Pancreas (tissue), 10 donors: ENCODE data around the gene AOC3. TPM values are rescaled to one million over a fixed set of nuclear protein-coding genes. Genes with fewer than 3 reads are reported as not detected.
A peak's percentile ranks its signal among the peaks of the same experiment; 100 is the strongest.

ENCODE experiments used
- ATAC-seq, 4 donors: fragments of 200-7000 bp; cut with Tn5 transposase; one replicate each; pipeline versions ENCODE4 v1.8.0 to v1.9.1; 2020; ENCODE audit warnings: mild to moderate bottlenecking in 4 of 4, moderate library complexity in 4 of 4
- DNase-seq, 6 donors: peaks; one replicate each; pipeline ENCODE4 v3.0.0-alpha.2; 2020
- FAIRE-seq: peaks from 2 replicates; lab custom pipeline; 2012; peaks lifted over from hg19 to GRCh38; lab: Jason Lieb, UNC
- H3K27ac ChIP-seq, 4 donors: fragments of 200-600 bp; sonication (generic); 1 replicate in 3 of 4; 2 replicates in 1 of 4; pipeline versions ENCODE4 v1.5.0 to v1.8.0; 2020
- H3K27me3 ChIP-seq, 4 donors: fragments of 200-600 bp; one replicate each; pipeline ENCODE4 v1.8.0; 2021
- H3K36me3 ChIP-seq, 3 donors: fragments of 200-600 bp; sonication (generic) in 1 of 3; one replicate each; pipeline versions ENCODE4 v1.5.0 to v1.8.0; 2020 to 2021
- H3K4me1 ChIP-seq, 3 donors: fragments of 200-600 bp; one replicate each; pipeline ENCODE4 v1.8.0; 2021
- H3K4me3 ChIP-seq, 4 donors: fragments of 200-600 bp; sonication (generic) in 2 of 4; one replicate each; pipeline versions ENCODE4 v1.5.0 to v1.8.0; 2020 to 2021
- H3K9me3 ChIP-seq, 4 donors: fragments of 200-600 bp; one replicate each; pipeline ENCODE4 v1.8.0; 2021
- CTCF ChIP-seq, 4 donors: fragments of 200-600 bp; sonication (generic) in 3 of 4; IDR thresholded peaks; one replicate each; pipeline versions ENCODE4 v1.5.0 to v1.8.0; 2021; ENCODE audit warnings: antibody characterized with exemption in 4 of 4
- WGBS, 2 donors: extraction: QIAGEN DNeasy Blood & Tissue Kit; methylation state at CpG; one replicate each; pipeline ENCODE4 v1.1.7; 2013; 5-methylcytosine and 5-hydroxymethylcytosine counted together
- intact Hi-C, 3 donors: fragments of 100-400 bp; cut with DNase I; formaldehyde crosslinking; loops; one replicate each; pipeline versions ENCODE4 v1.11.1 to v1.14.2; 2022
- polyA plus RNA-seq, 2 donors: library from polyadenylated mRNA; stranded (reverse); fragments of 200-250 nt; gene quantifications; one replicate each; pipeline ENCODE4 v1.2.3, GENCODE V29; 2013
- total RNA-seq, 6 donors: library from RNA; stranded (reverse); fragmentation: NEBNext Ultra II Directional in 4 of 6; extraction: Animal tissue kit (Norgen Biotek cat#: 25700) in 4 of 6; gene quantifications; one replicate each; pipeline versions ENCODE4 v1.2.1 to v1.2.4, GENCODE V29; 2021 to 2023
- donor health status: healthy with polysubstance abuse.
- donor health status: DM: no; HTN: no; CAD: no; lungs with moderate emphysema.
- donor health status: DM: no; HTN: no; CAD: no.
- donor health status: control.
- donor health status: control.
- donor health status: Bipolar disorder and iron deficiency.
- donor health status: DM: yes; HTN: yes; CAD: no.
- donor health status: DM: no; HTN: no; CAD: no.
- donor health status: DM: no; HTN: no; CAD: no.
- donor health status: DM: yes; HTN: yes; CAD: no.

AOC3 gene
- total and polyA plus RNA-seq, 8 donors: 1.9 to 11.3 (median 7.4) TPM

DNA sequence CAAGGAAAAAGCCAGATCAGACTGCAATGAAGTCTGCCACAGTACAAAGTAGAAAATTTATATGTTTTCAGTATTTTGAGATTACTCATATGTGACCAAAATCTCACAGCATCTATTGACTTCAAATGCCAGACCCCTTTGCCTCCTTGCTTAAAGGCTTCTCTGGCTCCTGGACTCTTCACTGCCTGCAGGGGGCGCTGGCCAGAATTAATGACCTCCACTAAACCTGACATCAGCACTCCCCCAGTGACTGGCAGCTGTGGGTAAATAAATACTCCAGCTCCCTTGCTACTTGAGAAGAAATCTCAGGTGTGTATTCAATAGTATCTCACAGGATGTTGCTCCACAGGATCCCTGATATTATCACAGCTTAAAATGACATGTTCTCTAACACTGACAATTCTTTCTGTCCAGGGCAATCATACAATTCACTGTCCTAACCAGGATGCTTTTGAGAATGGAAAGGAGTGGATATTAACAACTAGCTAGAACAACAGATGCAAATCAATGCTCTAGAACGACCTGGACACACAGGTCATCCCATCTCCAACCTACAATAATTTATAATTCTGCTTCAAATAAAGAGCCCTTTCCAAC lies 31.0 kb upstream of the AOC3 start:
- FAIRE-seq (no peak), ATAC-seq (peak in 2 of 4 donors; percentile 28 to 32), DNase-seq (peak in 3 of 6 donors; percentile 51 to 71 (median 61))
- 16 to 21% methylated on average over 2 of the region's 2 CpGs for WGBS, 2 donors
- no peak overlapping the region for H3K27ac ChIP-seq
- peak in 3 of 4 donors; percentile 37 to 59 (median 44) for TF ChIP-seq CTCF (IDR thresholded peaks at IDR 0.05)
- no peaks in the 10 kb centered on the region for H3K9me3 ChIP-seq
- H3K4me1 ChIP-seq: peaks cover 0 to 13% (median 10%) of the 10 kb centered on the region in 3 donors
- H3K4me3 ChIP-seq: no peak overlapping the region
- peaks cover 0 to 59% (median 21%) of the 10 kb centered on the region in 3 donors for H3K36me3 ChIP-seq
- no peaks in the 10 kb centered on the region for H3K27me3 ChIP-seq
- intact Hi-C loops: loop anchor here in 2 of 3 donors (10.0 kb wide), 2 partner anchors 95 to 115 kb away; no protein-coding TSS in a partner anchor

DNA sequence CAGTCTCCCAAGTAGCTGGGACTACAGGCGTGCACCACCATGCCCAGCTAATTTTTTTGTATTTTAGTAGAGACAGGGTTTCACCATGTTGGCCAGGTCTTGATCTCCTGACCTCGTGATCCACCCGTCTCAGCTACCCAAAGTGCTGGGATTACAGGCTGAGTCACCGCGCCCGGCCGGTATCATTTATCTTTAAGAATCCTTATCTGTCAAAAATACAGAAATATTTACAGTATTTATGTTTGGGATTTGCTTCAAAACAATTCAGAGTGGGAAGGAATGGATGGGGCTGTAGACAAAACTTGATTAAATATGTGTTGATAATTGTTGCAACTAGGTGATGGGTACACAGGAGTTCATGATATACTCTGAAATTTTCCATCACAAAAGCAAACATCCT lies 29.8 kb upstream of the AOC3 start:
- intact Hi-C loops: loop anchor here in 2 of 3 donors (10.0 kb wide), 2 partner anchors 96 to 116 kb away; no protein-coding TSS in a partner anchor

GRCh38 chr17:42827472-42827871 lies 23.5 kb upstream of the AOC3 start:
- intact Hi-C loops: loop anchor here in 2 of 3 donors (10.0 kb wide), 2 partner anchors 103 to 123 kb away; no protein-coding TSS in a partner anchor
- no peak for TF ChIP-seq CTCF (IDR thresholded peaks at IDR 0.05)
- H3K27me3 ChIP-seq: no peaks in the 10 kb centered on the region
- H3K27ac ChIP-seq: no peak overlapping the region
- DNase-seq (no peak), ATAC-seq (no peak), FAIRE-seq (no peak)
- no peaks in the 10 kb centered on the region for H3K36me3 ChIP-seq
- no peak overlapping the region for H3K4me3 ChIP-seq
- peaks cover 5 to 20% (median 19%) of the 10 kb centered on the region in 3 donors for H3K4me1 ChIP-seq
- H3K9me3 ChIP-seq: no peaks in the 10 kb centered on the region
- 84 to 94% methylated on average over 1 of the region's 1 CpG for WGBS, 2 donors

More for the DNA sequence above, 29.8 kb upstream of the AOC3 start:
- no peak for DNase-seq
- ATAC-seq: no peak
- Histone ChIP-seq H3K4me1 (peaks cover 0 to 13% (median 10%) of the 10 kb centered on the region in 3 donors), H3K27me3 (no peaks in the 10 kb centered on the region), H3K9me3 (no peaks in the 10 kb centered on the region), H3K27ac (no peak overlapping the region), H3K36me3 (peaks cover 0 to 49% (median 12%) of the 10 kb centered on the region in 3 donors), H3K4me3 (no peak overlapping the region)
- WGBS, 2 donors: 91 to 92% methylated on average over 7 of the region's 7 CpGs
- no peak for FAIRE-seq
- no peak for TF ChIP-seq CTCF (IDR thresholded peaks at IDR 0.05)

- peaks cover 5 to 16% (median 11%) of the 10 kb centered on the region in 3 donors for H3K4me1 ChIP-seq
- ATAC-seq (no peak), DNase-seq (no peak), FAIRE-seq (no peak)
- H3K36me3 ChIP-seq: peaks cover 0 to 5% (median 0%) of the 10 kb centered on the region in 3 donors
- no peak overlapping the region for H3K4me3 ChIP-seq
- no peaks in the 10 kb centered on the region for H3K9me3 ChIP-seq
- H3K27me3 ChIP-seq: no peaks in the 10 kb centered on the region
- no peak overlapping the region for H3K27ac ChIP-seq
- intact Hi-C loops: no loop called here
- TF ChIP-seq CTCF (IDR thresholded peaks at IDR 0.05): no peak
These were observed 20.0 kb upstream of the AOC3 start for GRCh38 chr17:42830971-42831370.
